Liver (tissue), 3 donors: Measurements from ENCODE around the gene TTLL12.

Experiments used
- FOXA2 ChIP-seq: IDR thresholded peaks from 2 replicates; pipeline ENCODE4 v1.6.1; 2016; ENCODE audit warnings: antibody characterized with exemption
- GABPA ChIP-seq, 2 donors: IDR thresholded peaks in 1 of 2; conservative IDR thresholded peaks in 1 of 2; 2 replicates each; pipeline ENCODE4 v1.6.1; 2016; ENCODE audit warnings: antibody characterized with exemption in 2 of 2, mild to moderate bottlenecking in 1 of 2, moderate library complexity in 1 of 2
- HNF4A ChIP-seq, 2 donors: conservative IDR thresholded peaks; 2 replicates each; pipeline ENCODE4 v1.6.1; 2016; ENCODE audit warnings: antibody characterized with exemption in 2 of 2, mild to moderate bottlenecking in 2 of 2
- JUND ChIP-seq, 2 donors: IDR thresholded peaks; 2 replicates each; pipeline ENCODE4 v1.6.1; 2016; ENCODE audit warnings: antibody characterized with exemption in 2 of 2
- RAD21 ChIP-seq, 2 donors: IDR thresholded peaks; 2 replicates each; pipeline ENCODE4 v1.6.1; 2016; ENCODE audit warnings: antibody characterized with exemption in 2 of 2, mild to moderate bottlenecking in 2 of 2
- RXRA ChIP-seq, 2 donors: IDR thresholded peaks; 2 replicates each; pipeline ENCODE4 v1.6.1; 2017 to 2018; ENCODE audit warnings: antibody characterized with exemption in 2 of 2, mild to moderate bottlenecking in 1 of 2
- SP1 ChIP-seq: IDR thresholded peaks from 2 replicates; pipeline ENCODE4 v1.6.1; 2018; ENCODE audit warnings: antibody characterized with exemption, mild to moderate bottlenecking
- TAF1 ChIP-seq: conservative IDR thresholded peaks from 2 replicates; pipeline ENCODE4 v1.6.1; 2016; ENCODE audit warnings: antibody characterized with exemption, mild to moderate bottlenecking
- YY1 ChIP-seq: IDR thresholded peaks from 2 replicates; pipeline ENCODE4 v1.6.1; 2016; ENCODE audit warnings: antibody characterized with exemption, mild to moderate bottlenecking
- TF ChIP-seq, protein P1 (sequence below): fragments of 150-350 bp; IDR thresholded peaks from 2 replicates; pipeline ENCODE4 v1.5.1; 2017; ENCODE audit warnings: improper control_type of control experiment, low read depth, low read length; ENCODE audit not compliant: missing input control
- TF ChIP-seq, protein P2 (sequence below): IDR thresholded peaks from 2 replicates; pipeline ENCODE4 v1.6.1; 2016; ENCODE audit warnings: antibody characterized with exemption
- TF ChIP-seq, protein P3 (sequence below): IDR thresholded peaks from 2 replicates; pipeline ENCODE4 v1.6.1; 2016; ENCODE audit warnings: antibody characterized with exemption
- TF ChIP-seq, protein P4 (sequence below): IDR thresholded peaks from 2 replicates; pipeline ENCODE4 v1.6.1; 2016; ENCODE audit warnings: antibody characterized with exemption
- TF ChIP-seq, protein P5 (sequence below): IDR thresholded peaks from 2 replicates; pipeline ENCODE4 v1.6.1; 2016; ENCODE audit warnings: antibody characterized with exemption, mild to moderate bottlenecking
- donor health status: healthy.
- donor health status: healthy.

DNA sequence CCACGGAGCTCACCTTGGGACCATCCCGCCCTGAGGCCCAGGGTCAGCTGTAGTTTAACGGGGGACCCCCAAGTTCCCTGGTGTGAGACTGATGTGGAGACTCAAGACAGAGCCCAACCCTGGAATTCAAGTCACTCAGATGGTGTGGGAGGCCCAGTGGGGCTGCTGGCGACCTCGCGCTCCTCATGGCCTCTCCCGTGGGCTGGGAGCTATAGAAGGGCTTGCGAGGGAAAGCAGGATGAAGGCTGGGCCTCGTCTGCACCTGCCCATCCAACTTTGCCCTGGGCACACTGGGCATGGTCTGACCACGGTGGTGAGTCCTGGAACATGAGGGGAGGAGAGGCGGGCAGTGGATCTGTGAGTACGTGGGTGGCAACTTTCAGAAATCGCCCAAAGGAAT lies 13.6 kb upstream of the TTLL12 start:
- TF ChIP-seq, protein P1, sequence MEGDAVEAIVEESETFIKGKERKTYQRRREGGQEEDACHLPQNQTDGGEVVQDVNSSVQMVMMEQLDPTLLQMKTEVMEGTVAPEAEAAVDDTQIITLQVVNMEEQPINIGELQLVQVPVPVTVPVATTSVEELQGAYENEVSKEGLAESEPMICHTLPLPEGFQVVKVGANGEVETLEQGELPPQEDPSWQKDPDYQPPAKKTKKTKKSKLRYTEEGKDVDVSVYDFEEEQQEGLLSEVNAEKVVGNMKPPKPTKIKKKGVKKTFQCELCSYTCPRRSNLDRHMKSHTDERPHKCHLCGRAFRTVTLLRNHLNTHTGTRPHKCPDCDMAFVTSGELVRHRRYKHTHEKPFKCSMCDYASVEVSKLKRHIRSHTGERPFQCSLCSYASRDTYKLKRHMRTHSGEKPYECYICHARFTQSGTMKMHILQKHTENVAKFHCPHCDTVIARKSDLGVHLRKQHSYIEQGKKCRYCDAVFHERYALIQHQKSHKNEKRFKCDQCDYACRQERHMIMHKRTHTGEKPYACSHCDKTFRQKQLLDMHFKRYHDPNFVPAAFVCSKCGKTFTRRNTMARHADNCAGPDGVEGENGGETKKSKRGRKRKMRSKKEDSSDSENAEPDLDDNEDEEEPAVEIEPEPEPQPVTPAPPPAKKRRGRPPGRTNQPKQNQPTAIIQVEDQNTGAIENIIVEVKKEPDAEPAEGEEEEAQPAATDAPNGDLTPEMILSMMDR: no peak
- TF ChIP-seq, protein P2, sequence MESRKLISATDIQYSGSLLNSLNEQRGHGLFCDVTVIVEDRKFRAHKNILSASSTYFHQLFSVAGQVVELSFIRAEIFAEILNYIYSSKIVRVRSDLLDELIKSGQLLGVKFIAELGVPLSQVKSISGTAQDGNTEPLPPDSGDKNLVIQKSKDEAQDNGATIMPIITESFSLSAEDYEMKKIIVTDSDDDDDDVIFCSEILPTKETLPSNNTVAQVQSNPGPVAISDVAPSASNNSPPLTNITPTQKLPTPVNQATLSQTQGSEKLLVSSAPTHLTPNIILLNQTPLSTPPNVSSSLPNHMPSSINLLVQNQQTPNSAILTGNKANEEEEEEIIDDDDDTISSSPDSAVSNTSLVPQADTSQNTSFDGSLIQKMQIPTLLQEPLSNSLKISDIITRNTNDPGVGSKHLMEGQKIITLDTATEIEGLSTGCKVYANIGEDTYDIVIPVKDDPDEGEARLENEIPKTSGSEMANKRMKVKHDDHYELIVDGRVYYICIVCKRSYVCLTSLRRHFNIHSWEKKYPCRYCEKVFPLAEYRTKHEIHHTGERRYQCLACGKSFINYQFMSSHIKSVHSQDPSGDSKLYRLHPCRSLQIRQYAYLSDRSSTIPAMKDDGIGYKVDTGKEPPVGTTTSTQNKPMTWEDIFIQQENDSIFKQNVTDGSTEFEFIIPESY: no peak
- no peak for TF ChIP-seq TAF1
- TF ChIP-seq RAD21 (IDR thresholded peaks at IDR 0.05): no peak
- TF ChIP-seq HNF4A (conservative IDR thresholded peaks at IDR 0.05): no peak
- no peak for TF ChIP-seq RXRA (IDR thresholded peaks at IDR 0.05)
- TF ChIP-seq, protein P3, sequence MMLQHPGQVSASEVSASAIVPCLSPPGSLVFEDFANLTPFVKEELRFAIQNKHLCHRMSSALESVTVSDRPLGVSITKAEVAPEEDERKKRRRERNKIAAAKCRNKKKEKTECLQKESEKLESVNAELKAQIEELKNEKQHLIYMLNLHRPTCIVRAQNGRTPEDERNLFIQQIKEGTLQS: no peak
- no peak for TF ChIP-seq GABPA (IDR thresholded peaks at IDR 0.05 in 1 of 2, conservative IDR thresholded peaks at IDR 0.05 in 1 of 2)
- no peak for TF ChIP-seq SP1
- TF ChIP-seq, protein P4, sequence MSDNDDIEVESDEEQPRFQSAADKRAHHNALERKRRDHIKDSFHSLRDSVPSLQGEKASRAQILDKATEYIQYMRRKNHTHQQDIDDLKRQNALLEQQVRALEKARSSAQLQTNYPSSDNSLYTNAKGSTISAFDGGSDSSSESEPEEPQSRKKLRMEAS: no peak
- TF ChIP-seq, protein P5, sequence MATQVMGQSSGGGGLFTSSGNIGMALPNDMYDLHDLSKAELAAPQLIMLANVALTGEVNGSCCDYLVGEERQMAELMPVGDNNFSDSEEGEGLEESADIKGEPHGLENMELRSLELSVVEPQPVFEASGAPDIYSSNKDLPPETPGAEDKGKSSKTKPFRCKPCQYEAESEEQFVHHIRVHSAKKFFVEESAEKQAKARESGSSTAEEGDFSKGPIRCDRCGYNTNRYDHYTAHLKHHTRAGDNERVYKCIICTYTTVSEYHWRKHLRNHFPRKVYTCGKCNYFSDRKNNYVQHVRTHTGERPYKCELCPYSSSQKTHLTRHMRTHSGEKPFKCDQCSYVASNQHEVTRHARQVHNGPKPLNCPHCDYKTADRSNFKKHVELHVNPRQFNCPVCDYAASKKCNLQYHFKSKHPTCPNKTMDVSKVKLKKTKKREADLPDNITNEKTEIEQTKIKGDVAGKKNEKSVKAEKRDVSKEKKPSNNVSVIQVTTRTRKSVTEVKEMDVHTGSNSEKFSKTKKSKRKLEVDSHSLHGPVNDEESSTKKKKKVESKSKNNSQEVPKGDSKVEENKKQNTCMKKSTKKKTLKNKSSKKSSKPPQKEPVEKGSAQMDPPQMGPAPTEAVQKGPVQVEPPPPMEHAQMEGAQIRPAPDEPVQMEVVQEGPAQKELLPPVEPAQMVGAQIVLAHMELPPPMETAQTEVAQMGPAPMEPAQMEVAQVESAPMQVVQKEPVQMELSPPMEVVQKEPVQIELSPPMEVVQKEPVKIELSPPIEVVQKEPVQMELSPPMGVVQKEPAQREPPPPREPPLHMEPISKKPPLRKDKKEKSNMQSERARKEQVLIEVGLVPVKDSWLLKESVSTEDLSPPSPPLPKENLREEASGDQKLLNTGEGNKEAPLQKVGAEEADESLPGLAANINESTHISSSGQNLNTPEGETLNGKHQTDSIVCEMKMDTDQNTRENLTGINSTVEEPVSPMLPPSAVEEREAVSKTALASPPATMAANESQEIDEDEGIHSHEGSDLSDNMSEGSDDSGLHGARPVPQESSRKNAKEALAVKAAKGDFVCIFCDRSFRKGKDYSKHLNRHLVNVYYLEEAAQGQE: no peak
- TF ChIP-seq FOXA2: no peak
- TF ChIP-seq JUND (IDR thresholded peaks at IDR 0.05): no peak
- TF ChIP-seq YY1: no peak
